Stimulated activated CD8-positive, alpha-beta memory T cell treated with anti-CD3 and anti-CD28 coated beads, Interleukin-4, amount 100 ng/mL, for 24 hours (primary cell): ENCODE results near the gene DIDO1.

Experiments used
- DNase-seq: peaks from one replicate; pipeline ENCODE4 v3.0.0-alpha.2; 2020; ENCODE audit warnings: low read depth

Gene DIDO1

DNA sequence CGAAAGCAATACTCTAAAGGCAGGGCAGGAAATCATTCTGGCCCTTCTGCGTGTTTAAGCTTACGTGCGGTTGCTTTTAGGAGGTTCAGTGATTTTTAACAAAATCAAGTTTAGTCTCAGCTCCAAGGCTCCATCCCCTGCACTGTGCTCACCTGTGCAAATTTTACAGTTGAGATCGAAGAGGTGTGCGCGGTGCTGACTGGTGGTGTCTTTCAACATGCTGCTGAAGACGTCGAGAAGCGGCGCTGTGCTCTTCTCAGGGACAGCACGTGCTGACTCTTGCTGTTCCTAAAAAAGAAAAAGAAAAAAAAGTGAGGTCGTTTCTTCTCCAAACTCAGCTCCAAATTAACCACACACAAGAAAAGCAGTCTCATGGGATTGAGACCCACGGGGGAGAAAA lies 32.0 kb downstream of the DIDO1 start:
- no peak for DNase-seq

DNA sequence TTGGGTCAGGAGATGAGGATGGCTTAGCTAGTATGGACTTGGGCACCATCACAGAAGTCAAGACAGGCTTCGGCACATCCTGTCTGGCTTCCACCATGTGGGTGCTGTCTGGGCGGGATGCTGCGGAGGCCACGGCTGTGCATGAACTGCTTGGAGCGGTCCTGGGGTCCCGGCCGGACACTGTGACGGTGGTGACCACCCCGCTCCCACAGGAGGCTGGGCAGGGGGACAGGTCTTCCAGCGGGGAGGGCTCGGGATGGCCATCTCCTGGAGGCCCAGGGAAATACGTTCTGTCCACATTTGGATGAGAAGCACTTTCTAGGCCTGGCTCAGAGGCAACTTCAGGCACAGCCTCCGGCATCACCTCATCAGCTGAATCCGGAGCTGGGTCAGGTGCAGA lies 32.6 kb downstream of the DIDO1 start:
- no peak for DNase-seq

DNA sequence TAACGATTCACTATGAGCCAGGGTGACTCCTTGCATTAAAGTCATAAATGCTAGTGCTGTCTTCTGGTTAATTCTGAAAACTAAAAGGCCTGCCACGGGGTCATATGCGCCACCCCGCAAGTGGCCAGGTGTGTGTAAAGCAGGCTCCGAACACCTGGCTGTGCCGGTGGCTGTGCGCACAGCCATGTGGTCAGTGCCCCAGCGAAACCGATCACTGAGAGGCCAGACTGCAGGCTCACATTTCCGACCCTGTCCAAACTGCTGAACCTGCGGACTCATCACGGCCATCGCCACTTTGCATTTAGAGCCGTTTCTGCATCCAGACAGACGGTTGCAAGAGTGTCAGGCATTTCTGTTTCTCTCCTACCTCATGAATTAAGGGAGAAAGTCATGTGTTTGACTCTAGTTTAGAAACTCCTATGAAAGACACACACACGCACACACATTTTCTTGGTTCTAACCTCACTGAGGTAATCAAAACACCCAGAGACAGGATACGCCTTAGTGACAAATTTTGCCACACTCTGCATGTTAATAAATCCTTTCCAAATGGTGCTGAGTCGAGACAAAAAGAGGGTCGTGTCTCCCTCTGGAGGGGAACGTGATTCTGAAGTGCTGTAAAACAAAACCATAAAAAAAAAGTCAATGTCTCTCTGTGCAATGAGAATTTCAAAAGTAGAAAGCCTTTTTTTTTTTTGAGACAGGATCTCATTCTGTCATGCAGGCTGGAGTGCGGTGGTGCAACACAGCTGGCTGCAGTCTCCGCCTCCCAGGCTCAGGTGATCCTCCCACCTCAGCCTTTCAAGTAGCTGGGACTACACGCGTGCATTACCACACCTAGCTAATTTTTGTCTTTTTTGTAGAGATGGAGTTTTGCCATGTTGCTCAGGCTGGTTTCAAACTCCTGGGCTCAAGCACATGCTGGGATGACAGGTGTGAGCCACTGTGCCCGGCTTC lies 33.7 kb downstream of the DIDO1 start:
- no peak for DNase-seq

DNA sequence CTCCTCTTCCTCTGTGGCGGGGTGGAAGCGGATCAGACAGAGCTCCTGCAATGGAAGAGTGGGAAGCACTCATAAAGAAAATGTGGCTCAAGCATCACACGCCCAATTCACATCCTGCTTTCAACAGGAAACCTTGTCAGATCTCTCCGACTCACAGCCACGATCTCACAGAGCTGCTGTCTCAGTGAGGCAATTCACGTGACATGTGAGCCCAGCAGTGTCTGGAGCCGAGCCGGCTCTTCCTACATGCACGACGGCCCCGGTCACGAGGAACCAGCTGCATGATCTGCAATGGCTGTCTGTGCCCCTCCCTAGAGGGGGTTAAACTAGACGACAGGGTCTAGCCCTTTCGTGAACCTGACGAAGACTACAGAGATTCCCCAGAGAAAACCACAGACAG lies 35.2 kb downstream of the DIDO1 start:
- no peak for DNase-seq

DNA sequence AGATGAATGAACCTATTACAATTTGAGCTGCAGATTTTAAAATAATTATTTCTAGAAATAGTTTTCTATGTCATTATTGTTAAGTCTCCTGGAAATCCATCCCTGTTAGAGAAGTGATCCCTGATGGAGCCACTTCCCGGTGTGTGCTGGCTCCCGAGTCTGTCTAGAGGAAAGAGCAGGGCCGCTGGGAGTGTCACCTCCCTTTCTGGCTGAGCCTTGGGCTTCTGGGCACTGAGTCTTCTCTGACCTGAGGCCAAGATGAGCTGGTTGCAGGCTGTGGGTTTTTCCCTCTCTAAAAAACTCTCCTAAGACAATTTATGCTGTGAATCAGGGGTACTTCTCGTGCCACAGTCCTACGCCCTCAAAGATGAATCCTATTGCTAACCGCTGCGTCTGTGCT lies 35.9 kb downstream of the DIDO1 start:
- DNase-seq: no peak

DNA sequence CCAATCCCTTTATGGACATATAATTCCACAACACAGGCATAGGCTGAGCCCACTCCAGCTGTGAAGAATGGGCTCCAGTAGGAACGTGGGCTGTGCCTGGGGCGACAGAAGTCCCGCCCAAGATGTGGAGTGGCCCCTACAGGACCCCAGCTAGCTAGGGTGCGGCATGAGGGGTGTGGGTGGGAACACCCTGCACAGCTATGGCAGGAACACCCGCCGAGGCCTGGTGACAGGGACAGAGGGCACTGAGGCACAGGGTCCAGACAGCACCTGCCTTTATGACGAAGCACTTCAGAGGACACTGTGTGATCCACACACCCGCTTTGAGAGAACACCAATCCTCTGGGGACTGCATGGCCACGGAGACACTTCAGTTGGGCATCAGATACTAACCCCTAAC lies 36.4 kb downstream of the DIDO1 start:
- no peak for DNase-seq

DNA sequence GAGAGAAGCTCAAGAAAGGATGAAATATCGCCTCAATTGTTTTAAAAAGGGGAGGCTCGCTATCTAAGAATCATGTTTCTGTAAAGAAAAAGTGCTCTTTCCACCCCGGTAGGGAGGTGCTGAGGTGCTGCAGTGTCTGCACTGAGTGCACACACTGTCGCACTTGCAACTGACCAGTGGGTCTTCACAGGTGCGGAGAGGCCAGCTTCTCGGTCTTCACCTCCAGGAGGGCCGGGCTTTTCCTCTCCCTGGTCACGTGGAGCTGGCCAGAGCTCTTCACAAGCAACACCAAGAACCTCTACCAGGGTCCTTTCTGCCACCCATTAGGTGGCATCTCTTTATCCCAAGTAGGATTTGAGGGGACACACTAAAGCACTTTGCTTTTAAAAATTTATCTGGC lies 36.9 kb downstream of the DIDO1 start:
- no peak for DNase-seq

DNA sequence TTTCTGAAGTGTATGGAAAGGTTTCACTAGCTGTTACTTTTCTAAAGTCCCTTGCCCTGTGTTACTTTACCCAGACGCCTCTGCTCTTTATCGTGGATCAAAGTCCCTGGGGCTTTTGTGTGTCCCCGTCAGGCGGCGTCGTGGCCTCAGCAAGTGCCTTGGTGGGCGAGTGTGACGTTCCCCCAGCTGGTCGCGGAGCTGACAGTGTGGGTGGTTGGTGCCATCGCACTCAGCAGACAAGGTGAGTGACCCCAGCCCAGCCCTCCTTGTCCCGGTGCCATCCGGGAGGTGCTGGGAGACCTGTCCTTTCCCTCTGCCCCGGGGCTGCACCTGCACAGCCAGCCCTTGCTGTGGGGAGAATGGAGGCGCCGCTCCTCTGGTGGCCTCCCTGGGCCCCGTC lies 37.4 kb downstream of the DIDO1 start:
- no peak for DNase-seq

DNA sequence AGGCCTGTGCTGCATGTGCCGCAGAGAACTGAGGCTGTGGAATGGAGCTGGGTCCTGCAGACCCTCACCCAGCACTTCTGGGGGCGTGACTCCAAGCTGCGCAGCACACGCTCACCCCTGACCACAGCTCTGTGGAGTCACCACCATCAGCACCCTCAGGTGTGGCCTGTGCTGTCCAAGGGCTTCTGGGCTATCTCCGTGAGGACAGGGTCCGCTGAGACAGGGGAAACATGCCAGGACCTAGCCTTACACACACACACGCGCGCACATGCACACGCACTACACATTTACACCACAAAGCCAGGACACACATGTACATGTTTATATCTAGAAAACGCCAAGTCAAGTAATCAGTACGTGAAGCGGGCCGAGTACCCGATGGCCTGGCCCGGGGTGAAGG lies 37.9 kb downstream of the DIDO1 start:
- no peak for DNase-seq

DNA sequence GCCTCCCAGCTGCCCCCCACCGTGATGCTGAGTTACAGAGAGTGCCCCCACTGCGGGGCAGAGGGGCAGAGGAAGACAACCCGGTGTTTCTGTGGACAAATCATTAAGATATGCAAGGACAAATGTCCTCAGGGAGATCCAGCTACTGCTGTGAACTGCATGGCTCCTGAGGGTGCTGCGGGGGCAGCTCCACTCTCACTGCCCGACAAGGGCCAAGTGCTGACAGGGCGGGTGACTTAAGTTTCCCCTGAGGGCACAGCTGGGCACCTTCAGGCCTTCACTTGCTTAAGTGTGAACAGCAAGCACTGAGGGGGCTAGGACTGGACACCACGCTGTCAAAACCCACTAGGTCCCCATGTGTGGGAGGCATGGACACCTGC lies 38.5 kb downstream of the DIDO1 start:
- DNase-seq: no peak

DNA sequence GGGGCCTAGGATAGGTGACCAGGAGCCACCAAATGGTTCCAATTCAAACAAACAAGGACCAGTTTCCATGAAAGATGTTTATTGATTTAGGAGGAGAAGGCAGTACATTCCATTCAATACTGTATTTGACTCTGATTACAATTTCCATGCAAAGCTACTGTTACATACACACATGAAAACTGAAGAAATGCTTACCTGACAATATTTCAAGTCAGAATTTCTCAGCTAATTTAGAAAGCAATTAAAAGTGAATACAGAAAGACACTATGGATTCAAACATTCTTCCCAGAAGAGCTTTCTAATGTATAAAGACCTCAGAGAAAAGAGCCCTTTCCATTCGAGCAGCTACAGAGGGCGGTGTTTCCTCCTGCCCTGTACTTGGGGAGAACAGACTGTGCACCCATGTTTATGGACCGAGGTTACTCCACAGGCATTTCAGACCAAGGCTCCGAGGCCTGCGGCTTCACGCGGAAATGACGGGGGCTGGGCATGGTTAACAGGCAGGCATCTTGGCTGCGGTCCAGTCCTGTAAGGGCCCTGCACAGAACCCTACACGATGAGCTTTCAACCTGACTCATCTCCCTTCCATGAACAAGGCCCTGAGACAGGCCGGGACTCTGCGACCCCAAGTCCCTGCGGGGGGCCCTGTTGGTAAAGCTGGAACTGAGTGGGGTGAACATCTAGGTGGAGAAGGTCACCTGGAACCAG lies 39.0 kb downstream of the DIDO1 start:
- DNase-seq: no peak

DNA sequence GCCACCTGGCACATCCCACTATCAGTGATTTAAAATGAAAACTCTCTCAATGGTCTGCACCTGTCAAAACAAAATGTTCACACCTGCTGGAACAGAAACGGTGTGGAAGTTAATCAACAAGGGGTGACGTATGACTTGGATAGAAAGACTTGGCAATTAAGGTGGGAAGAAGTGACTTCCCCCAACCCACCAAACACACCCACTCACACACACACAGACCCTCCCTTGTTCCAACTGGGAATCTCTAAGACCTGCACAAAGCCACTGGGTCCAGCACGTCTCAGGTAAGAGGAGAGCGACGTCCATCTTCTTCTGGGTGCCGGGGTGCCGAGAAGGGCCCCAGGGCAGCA lies 39.6 kb downstream of the DIDO1 start:
- DNase-seq: no peak

DNA sequence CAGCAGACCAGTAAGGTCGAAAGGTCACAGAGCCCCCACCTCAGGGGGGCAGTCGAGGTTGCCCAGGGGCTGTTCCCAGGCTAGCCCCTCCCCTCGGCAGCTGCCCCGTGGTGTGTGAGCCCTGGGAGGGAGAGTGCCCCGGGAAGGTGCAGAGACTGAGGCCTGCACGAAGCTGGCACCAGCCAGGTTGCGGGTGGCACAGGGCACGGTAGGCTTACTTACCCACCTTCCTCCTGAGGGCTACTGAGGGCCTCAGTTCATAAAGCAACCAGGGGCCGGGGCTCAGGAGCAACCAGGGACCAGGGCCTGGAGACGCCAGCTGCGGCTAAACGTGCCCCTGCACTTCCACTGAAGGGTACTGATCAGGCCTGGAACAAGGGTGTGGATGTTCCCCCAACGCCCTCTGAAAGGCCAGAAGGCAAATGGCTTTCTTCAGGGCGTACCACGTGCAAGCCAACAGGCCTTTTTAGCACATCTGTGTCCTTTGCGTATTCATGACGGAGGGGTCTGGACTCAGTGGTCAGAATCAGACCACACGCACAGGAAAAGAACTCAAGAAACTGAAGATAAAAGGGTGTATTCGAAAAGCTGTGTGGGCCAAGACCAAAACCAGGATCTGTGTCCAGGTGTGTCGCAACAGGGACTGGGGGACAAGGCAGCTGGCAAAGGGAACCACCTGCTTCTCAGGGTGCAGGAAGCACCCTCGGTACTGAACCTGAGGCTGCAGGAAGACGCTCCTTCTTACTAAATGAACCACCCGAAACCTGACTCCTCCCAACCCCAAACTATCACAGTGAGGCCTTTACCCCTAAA lies 40.2 kb downstream of the DIDO1 start:
- DNase-seq: no peak

DNA sequence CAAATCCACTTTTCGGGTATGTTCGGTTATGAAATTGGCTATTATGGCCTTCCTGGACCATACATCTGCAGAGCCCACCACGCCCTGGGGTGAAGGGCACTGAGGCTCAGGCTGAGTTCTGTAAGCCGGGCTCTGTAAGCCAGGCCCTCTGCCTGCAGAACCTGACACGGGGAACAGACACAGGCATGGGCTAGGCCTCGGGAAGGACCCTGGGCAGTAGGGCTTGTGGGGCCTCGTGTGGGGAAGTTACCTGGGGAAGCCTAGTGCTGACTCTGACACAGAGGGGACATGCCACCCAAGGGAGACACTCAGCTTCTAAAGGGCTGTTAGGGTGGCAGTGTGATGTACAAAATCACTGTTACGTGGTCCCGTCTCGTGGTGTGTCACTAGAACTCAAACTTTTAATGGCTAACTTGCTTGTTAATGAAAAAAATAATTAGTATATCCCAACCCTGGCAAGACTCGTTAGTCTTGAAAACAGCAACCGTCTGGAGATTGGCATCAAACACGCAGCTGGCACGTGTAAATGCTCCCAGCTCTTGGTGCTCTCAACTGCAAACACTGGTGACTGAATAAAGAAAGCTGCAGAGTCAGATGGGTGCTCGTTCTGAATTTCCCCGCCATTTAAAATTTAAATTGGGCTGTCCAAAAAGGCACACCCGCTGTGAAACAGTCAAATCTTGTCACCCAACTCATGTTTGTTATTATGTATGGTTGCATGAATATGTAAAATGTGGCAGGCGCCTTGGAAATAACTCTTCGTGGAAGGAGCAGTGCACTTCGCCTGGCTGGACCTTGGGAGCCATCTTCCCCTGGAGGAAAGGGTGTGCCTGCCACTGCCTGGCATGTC lies 41.0 kb downstream of the DIDO1 start:
- no peak for DNase-seq

DNA sequence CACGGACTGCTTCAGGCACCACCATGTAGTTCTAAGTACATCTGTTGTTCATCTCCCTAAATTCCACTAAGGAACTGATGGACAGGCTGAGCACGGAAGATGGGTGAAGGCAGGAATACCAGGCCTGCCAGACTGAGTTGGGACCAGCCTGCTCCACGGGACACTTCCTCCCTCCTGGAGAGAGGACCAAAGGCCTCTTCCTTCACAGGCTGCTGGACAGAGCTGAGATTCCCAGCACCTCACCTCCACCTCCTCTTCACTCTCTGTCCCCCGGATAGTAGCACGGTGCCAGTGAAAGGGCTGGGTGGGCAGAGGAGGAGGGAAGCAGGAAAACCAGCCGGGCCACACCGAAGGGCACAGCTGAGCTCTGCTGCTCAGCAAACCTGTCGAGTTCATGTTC lies 41.7 kb downstream of the DIDO1 start:
- no peak for DNase-seq

DNA sequence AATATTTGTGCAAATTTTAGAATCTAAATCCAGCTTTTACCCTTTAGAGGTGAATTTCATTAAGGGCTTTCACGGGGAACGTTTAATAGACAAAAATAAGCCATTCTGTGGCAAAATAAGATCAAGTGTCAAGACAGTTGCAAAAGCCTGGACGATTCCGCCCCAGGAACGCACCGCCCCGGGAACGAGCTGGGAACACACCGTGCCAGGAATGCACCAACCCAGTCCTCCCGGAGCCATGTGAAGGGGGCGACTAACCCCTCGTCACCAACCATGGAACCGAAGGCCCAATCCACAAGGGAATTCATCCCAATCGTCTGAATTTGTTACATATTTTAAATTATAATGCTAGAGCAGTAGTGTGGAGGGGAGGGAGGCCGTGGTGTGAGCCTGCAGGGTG lies 43.9 kb downstream of the DIDO1 start:
- DNase-seq: no peak

DNA sequence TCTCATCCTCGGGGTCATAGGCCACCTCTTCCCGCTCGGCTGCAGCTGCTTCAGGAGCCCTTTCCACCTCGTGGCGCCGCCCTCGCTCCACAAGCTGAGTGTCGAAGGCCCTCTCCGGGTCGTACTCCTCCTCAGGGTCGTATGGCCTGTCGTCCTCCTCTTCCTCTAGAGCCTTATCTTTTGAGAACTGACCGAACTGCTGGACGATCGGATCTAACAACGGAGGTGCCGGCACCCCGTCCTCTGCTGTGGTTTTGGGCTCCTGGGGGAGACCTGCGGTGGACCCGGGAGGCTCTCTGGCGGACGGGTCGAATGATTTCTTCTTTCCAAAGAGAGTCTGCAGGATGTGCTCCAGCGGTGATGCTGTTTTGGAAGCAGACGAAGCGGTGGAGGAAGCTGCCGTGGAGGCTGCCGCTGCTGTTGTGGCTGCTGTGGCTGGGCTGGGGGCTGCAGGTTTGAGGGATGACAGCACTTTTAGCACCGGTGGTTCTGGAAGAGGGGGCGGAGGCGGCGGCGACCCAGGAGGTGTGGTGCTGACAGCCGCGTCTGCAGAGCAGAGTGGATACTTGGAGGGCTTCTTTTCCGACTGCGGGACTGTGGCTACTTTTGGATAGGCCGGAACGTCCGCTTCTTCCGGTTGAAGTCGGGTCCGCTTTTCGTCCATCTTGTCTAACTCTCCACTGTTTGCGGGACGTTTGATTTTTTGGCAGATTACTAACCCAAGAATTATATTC lies 44.5 kb downstream of the DIDO1 start:
- no peak for DNase-seq

DNA sequence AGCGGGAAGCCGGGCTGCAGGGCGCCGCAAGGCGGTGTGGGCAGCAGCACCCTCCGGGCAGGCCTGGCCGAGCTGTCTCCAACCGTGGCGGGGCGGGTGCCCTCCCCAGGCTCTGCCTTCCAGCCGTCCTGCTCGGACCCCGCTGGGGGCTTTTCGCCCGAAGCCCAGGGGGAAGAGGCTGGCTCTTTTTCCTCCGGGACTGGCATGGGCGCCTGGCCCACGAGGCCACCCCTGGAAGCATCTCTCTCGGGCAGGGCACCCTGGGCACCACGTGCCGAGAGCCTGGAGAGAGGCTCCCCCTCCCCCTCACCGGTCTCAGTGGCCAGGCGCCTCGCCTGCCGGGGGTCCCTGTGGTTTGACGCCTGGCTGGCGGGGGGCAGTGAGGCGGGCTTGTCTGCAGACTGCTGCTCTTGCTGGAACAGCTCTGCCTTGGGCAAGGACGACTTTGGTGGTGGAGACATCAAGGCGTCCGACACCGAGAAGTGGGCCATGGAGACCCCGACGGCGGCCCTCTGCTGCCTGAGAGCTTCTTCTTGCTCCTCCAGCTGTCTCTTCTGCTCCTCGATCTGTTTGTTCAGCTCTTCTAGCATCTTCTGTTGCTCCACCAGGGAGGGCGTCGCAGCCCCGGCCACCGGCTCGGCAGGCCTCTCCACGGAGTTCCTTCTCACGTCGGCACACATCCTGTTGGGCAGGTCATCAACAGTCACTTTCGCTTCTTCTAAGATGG lies 45.2 kb downstream of the DIDO1 start:
- no peak for DNase-seq

DNA sequence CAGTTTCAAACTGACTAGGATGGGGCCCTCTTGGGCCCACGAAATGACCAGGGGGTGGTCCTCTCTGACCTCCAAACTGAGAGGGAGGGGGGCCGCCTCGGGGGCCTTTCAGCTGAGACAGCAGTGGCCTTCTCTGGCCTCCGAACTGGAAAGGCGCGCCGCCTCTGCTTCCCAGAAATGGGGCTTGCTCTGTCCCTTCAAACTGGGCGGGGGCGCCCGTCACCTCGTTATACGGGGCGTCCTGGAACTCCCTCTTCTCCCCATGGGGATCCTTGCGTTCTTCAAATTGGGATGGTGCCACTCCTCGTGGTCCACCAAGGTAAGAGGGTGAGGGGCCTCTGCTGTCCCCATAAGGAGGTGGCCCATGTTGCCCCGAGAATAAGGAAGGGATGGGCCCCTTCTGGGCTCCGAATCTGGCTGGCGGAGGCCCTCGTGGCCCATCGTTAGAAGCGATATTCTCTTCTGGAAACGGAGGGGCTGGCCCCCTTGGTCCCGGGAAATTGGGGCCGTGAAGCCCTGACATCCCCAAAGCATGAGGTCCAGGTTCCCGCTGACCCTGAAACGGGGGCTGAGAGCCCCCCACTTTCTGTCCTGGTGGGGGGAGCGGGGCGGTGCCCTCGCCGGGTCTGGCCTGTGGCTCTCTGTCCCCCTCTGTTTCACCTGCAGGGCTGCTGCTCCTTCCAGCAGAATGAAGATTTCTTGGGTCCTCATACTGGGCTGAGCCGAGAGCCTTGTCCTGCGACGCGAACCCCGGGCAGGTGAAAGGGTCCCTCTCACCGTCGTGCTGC lies 46.0 kb downstream of the DIDO1 start:
- no peak for DNase-seq
